ENCODE results near the gene PIN1. TPM values are rescaled to one million over a fixed set of nuclear protein-coding genes. Genes with fewer than 3 reads are reported as not detected.

Gene PIN1
- total RNA-seq, 1 donor from 2014 or later: 52.8 TPM

DNA sequence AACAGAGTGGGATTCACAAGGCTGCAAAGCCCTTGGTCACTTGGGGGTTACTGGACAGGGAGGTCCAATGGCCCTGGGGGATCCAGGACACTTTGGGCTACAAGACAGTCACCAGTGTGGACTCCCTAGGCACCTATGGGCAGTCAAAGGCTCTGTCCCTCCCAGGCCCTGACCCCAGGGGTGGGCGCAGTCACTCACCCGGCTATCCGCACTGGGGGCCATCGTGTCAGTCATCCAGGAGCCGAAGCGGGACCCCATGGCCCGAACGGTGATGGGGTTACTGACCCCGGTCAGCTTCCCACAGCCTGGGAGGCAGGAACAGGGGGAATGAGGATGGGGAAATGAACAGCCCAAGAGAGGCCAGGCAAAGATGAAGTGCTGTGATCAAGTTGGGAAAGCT, 21.5 kb downstream of the PIN1 start:
- DNase-seq (ENCODE audit: low spot score): no peak

DNA sequence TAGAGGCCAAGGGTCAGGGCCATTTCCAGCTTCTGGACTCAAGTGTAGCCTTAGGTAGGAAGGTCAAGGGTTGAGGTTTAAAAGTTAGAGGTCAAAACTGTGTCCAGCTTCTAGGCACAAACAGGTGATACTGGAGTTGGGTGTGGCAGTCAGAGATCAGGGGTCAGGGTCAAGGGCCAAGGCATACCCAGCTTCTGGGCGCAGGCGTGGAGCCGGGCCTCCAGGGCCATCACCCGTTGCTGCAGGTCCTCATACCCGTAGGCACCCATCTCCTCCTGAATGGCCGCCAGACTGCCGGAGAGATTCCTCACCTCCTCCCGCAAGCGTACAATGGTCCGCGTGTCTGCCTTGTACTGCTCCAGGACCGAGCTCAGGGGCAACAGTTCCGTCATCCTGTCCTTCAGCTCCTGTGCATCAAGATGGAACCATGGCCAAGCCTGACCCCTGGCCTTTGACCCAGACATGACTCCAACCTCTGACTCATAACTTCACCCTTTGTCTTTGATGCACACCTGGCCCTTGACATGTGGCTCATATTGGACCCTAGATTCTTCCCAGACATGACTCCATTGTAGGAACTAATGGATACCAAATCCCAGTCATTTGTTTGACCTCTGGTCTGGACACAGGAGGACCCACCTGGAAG, 22.1 kb downstream of the PIN1 start:
- no peak for DNase-seq (ENCODE audit: low spot score)

DNA sequence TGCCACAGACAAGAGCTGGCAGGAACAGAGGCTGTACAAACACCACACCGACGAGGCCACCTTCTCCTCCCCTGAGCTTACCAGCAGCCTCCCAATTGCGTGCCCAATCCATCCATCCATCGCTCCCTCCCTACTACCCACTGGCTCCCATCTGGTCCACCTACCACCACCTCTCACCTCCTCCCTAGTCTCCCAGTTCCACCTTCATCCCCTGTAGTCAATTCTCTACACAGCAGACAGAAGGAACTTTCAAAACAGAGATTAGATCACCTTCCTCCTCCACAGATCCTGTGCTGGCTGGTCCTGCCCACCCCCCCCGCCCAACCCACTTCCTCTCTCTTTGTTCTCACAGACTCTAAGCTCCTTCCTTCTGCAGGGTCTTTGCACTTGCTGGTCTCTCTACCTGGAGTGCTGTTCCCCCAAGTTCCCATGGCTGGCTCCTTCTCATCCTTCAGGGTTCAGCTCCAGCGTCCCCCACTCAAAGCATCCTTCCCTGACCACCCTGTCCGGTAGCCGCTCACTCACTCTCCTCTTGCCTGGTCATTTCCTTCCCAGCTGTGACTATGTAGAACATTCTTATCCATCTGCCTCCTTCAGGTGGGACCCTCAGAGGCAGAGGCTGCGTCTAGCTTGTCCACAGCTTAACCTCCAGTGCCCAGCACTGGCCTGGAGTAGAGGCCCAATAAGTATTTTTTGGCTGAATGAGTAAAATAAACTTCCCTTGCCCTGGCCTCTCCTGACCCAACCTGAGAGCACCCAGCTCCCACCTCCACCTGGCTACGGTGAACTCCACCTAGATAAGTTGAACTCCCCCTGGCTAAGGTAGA, 23.0 kb downstream of the PIN1 start:
- no peak for DNase-seq (ENCODE audit: low spot score)

DNA sequence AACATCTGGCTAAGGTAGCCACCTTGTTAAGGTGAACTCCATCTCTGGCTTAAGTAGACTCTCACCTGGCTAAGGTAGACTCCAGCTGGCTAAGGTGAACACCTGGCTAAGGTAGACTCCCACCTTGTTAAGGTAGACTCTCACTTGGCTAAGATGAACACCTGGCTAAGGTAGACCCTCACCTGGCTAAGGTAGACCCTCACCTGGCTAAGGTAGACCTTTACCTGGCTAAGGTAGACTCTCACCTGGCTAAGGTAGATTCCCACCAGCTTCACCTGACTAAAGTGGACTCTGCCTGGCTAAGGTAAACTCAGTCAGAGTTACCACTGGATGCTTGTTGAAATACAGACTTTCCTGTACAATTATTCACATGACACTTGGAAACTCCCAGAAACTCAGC, 23.6 kb downstream of the PIN1 start:
- no peak for DNase-seq (ENCODE audit: low spot score)

DNA sequence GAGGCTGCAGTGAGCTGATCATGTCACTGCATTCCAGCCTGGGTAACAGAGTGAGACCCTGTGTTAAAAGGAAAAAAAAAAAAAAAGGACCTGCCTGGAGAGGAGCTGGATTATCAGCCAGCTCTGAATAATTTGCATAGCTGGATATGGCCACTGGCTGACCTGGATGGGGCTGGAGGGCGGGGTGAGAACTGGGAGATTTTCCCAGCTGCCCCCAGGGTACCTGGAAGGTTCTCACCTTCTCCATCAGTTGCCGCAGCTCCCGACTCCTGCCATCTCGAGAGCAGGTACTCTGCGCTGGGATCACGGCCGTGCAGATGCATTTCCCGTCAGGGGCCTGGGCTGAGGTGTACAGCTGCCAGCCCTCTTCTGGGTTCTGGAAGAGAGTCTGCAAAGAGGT, 25.3 kb downstream of the PIN1 start:
- no peak for DNase-seq (ENCODE audit: low spot score)

DNA sequence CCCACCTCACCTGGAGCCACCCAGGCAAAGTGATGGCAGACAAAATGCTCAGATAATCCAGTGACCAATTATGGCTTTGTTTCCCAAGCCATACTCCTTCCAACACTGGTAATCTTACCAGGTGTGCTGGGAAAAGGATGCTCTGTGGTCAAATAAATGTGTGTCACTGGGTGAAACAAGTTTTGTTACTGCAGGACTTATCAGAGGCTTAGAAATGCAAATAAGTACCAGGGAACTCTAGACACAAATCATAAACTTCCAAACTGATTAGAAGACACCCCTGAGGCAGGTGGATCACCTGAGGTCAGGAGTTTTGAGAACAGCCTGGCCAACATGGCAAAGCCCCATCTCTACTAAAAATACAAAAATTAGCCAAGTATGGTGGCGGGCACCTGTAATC, 26.4 kb downstream of the PIN1 start:
- no peak for DNase-seq (ENCODE audit: low spot score)

DNA sequence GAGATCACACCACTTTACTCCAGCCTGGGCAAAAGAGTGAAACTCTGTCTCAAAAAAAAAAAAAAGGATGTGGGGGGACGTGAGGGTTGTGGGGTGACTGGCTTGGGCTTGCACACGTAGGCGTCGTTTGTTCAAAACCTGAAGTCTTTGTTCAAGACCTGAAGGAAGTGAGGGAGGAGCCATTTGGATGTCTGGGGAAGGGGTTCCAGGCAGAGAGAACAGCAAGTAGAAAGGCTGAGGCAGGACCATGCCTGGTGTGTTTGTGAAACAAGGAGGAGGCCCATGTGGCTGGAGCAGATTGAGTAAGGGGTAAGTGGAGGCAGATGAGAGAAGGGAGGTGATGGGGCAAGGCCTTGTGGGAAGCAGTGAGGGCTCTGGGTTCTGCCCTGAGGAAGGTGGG, 27.8 kb downstream of the PIN1 start:
- no peak for DNase-seq (ENCODE audit: low spot score)

DNA sequence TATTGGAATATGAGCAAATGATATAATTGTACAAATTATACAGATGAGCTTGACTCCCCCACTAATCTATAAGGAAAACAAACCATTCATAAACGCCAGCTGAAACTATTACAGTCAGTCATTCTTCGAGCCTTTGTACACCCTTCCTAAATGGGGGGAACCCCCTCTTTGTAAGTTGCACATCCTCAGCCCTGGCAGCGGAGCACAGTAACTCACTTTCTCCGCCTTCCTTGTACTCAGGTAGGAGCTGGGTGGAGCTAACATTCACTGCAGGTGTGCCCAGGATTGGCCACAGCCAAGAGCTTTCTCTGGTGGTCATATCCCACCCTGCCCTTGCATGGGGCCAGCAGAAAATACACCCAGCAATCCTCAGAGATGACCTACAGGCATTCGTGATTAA, 28.6 kb downstream of the PIN1 start:
- no peak for DNase-seq (ENCODE audit: low spot score)

DNA sequence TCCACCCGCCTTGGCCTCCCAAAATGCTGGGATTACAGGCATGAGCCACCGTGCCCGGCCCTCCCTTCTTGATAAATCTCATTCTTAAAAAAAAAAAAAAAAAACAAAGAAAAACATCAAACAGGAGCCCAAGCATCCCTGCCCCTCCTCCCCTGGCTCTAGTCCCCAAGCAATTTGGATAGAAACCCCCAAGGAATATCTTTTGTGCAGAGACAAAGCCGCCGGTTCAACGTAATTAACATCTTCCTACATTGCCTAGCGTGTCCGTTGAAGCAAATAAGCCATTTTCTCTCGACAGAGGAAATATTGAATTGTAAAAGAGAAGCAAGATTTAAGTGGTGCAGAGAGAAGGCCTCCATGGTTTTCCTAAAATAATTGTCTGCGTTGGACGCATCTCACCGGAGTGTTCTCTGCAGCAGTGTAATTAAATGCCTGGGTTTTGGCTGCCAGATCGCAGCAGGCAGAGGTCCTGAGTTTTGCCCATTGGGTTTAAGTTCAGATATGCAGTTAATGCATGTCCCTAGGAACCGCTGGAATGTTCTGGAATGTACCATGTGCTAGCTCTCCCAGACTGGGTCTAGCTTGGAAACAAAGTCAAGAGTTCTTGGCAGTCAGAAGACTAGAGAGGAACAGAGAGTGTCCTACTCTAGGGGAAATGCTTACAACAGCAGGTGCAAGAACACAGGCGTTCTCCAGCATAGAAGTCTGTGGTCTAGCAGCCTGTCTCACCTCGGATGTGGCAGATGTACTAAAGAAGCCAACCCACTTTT, 30.8 kb downstream of the PIN1 start:
- DNase-seq (ENCODE audit: low spot score): no peak

DNA sequence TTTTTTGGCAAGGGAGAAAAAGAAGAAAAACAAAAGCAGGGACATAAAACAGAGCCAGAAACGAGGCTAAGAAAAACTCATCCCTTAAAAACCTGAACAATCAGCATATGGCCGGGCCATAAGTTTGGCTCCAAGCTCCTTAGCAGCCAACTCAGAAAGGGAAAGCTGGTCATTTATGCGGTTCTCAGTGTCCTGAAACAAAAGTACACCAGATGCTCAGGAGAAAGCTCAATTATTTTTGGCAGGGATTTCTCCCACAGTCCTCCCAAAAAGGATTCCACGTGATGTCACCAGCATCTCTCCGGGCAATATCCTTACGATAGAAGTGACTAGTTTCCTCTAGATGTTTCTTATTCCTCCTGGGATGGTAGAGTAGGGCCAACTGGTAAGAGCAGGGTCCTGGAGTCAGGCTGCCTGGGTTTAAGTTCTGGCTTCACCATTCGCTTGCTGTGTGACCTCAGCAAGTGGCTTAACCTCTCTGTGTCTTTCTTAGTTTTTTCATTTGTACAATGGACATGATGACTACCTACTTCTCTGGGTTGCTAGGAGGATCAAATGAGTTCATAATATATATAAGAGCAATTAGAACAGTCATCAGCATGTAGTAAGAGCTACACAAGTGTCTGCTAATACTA, 34.0 kb downstream of the PIN1 start:
- no peak for DNase-seq (ENCODE audit: low spot score)

DNA sequence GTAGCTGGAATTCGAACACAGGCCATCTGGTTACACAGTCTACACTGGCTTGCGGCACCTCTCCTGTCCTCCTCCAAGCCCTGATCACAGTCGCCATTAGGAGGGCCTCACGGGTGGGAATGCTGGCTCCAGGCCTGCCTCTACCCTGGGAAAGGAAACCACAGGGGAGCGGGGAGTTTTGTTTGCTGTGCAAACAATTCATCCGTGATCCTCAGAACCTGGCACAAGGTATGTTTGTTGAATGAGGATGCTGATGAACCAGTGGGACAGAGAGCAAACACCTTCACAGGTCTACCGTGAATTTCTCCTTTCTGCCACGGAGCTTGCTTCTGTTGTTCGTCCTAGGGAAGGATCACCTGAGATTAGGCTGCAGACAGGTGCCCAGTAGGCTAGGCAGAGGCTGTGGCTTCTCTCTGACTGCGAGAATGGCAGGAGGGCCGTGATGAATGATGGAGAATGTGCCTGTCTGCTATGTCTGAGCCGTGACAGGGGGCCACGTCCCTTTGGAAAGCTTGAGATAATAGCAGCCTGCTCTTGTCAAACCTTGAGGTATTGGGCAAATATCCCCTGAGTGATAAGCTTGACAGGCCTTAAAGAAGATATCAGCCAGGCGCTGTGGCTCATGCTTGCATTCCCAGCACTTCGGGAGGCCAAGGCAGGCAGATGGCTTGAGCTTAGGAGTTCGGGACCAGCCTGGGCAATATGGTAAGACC, 36.7 kb downstream of the PIN1 start:
- no peak for DNase-seq (ENCODE audit: low spot score)

DNA sequence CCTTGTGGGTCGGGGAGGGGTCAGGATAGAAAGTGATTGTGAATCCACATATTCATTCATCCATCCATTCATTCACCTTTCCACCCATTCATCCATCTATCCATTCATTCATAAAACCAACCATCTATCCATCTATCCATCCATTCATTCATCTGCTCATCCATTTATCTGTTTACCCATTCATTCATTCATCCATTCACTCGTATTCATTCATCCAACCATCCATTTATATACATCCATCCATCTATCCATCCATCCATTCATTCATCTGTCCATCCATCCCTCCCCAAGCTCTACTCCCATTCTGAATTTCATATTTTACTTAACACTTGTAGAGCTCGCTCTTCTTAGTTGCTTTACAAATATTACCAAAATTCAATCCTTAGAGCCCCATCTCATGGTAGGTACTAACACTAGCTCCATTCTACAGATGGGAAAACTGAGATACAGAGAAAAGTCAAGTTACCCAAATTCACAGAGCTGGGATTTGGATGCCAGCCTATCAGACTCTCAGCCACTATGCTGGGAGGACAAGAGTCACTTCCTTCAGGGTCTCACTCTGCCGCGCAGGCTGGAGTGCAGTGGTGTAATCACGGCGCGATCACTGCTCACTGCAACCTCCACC, 37.6 kb downstream of the PIN1 start:
- no peak for DNase-seq (ENCODE audit: low spot score)

DNA sequence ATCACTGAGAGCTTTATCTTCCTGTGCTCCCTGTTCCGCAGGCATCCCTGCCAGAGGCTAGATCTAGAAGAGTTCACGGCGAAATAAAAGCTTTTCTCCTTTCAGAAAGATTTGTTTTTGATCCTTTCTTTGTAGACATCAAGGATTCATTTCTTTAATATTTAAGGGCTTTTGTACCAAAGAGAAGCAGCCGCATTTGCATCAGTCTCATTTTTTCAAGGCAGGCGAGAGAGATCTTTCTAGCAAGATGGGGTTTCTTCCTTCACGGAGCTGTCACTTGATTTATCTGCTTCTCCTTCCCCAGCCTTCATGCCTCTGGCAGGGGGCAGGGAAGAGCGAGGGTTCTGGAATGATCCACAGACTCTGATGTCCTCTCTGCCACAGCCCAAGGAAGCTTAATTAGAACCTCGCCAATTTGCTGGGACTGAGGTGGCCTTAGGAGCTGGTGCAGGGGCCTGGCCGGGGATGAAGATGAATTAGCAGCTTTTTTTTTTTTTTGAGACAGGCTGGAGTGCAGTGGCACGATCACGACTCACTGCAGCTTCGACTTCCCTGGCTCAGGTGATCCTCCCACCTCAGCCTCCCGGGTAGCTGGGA, 40.0 kb downstream of the PIN1 start:
- DNase-seq (ENCODE audit: low spot score): no peak

DNA sequence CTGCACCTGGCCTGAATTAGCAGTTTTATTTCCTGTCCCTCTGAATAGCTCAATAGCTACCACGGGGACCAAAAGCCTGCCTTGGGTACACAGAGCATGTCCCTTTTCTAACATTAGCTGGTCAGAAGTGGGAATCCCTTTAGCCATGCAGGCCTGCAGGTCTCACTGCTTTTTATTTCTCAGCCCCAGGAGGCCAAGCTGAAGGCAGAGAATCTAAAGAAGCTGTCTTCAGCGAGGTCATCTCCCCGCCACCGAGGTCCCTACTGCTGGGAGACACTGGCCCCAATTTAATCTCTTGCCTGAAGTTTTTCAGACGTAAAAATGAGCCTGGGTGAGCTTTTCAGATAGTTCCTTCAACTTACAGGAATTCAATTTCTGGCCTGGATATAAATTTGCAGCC, 40.7 kb downstream of the PIN1 start:
- DNase-seq (ENCODE audit: low spot score): no peak

DNA sequence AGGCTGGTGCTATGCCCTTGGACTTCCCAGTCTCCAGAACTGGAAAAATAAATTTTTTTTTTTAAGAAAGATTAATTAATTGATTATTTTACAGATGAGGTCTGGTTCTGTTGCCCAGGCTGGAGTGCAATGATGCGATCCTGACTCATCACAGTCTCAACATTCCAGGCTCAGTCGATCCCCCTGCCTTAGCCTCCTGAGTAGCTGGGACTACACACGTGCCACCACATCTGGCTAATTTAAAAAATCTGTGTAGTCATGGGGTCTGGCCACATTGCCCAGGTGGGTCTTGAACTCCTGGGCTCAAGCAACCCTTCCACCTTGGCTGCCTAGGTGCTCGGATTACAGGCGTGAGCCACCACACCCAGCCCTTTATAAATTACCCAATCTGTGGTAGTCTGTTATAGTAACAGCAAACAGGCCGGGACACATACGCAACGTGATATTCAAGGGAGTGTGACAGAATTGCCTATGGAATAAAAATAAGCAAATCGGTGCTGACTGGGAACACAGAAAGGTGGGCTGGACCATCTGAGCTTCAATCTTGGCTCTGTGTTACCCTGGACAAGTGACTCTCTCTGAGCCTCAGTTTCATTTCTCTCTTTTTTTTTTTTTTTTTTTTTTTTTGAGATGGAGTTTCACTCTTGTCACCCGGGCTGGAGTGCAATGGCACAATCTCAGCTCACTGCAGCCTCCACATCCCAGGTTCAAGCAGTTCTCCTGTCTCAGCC, 42.8 kb downstream of the PIN1 start:
- no peak for DNase-seq (ENCODE audit: low spot score)

DNA sequence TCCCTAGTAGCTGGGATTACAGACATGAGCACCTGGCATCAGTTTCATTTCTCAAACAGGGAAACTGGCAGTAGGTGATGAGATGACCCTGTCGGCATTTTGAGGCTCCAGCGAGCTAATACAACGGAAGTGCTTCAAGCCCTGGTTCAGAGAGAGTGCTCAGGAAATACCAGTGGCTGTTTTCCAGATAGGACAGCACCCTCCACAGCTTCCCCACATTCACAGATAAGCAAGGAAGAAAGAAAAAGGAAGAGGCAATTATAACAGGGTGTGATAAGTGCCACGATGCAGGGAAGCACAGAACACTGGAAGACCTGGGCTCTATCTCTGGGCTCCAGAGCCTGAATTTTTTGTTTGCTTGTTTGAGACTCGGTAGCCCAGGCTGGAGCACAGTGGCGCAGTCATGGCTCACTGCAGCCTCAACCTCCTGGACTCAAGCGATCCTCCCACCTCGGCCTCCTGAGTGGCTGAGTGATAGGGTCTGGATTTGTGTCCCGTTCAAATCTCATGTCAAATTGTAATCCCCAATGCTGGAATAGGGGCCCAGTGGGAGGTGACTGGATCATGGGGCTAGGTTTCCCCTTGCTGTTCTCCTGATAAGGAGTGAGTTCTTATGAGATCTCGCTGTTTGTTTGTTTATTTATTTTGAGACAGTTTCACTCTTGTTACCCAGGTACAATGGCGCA, 43.5 kb downstream of the PIN1 start:
- no peak for DNase-seq (ENCODE audit: low spot score)

DNA sequence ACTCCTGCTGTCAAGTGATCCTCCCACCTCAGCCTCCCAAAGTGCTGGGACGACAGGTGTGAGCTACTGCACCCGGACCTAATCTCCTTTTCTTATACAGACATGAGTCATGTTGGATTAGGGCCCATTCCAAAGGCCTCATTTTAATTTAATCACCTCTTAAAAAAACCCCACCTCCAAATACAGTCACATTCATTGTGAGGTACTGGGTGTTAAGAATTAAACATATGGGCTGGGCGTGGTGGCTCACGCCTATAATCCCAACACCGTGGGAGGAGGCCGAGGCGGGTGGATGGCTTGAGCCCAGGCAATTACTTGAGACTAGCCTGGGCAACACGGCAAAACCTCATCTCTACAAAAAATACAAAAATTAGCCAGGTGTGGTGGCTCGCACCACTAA, 46.6 kb downstream of the PIN1 start:
- DNase-seq (ENCODE audit: low spot score): no peak

DNA sequence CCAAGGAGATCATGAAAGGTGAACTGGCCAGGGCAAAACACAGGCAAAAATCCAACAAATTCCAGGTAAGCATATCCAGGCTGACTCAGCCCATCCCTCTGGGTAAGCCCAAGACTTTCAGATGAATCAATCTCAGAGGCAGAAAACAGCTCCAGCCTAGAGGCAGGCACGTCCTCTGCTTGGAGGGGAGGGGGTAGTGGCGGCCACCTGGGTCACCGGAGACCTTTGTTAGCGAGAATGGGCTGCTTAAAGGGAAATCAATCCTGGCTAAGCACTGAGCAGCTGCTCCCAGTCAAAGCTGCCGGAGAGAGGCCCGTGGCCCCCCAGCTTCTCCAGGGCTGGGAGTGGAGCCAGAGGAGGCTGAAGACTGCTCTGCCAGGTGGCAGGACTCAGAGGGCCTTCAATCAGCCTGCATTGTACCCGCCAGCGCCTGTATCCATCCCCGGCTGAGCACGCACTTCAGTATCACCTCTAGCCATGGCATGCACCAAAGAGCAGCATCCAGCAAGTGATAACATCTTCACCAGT, 48.2 kb downstream of the PIN1 start:
- DNase-seq (ENCODE audit: low spot score): no peak

DNA sequence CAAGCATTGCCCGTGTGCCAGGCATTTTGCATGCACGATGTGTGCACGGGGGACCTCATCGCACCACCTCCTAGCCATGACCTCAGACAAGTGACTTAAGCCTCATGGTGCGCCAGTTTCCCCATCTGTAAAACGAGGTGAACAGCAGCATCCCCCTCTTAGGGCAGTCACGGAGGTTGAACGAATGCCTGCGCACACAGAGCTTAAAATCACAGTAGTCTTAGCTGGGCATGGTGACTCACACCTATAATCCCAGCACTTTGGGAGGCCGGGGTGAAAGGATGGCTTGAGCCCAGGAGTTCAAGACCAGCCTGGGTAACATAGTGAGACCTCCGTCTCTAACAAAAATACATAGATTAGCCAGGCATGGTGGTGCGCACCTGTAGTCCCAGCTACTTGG, 48.6 kb downstream of the PIN1 start:
- no peak for DNase-seq (ENCODE audit: low spot score)
